Glutamatergic neuron (in vitro differentiated cells): ENCODE measurements around the gene RNF121. TPM values are rescaled to one million over a fixed set of nuclear protein-coding genes. Genes with fewer than 3 reads are reported as not detected.
A peak's percentile ranks its signal among the peaks of the same experiment; 100 is the strongest.

Experiments used
- DNase-seq: peaks from one replicate; pipeline ENCODE4 v3.0.0; 2022
- H3K27ac Mint-ChIP-seq: one replicate; pipeline ENCODE4 v1.8.0; 2020; ENCODE audit warnings: mild to moderate bottlenecking, mixed read lengths, inconsistent platforms; ENCODE audit not compliant: unreplicated experiment
- H3K27me3 Mint-ChIP-seq: one replicate; pipeline ENCODE4 v1.8.0; 2020; ENCODE audit warnings: mild to moderate bottlenecking, moderate library complexity, mixed read lengths, inconsistent platforms; ENCODE audit not compliant: unreplicated experiment
- H3K36me3 Mint-ChIP-seq: one replicate; pipeline ENCODE4 v1.8.0; 2020; ENCODE audit warnings: mild to moderate bottlenecking, mixed read lengths, inconsistent platforms; ENCODE audit not compliant: unreplicated experiment
- H3K4me1 Mint-ChIP-seq: one replicate; pipeline ENCODE4 v1.8.0; 2020; ENCODE audit warnings: mild to moderate bottlenecking, low read depth, mixed read lengths, inconsistent platforms; ENCODE audit not compliant: unreplicated experiment
- H3K4me3 Mint-ChIP-seq: one replicate; pipeline ENCODE4 v1.8.0; 2020; ENCODE audit warnings: mild to moderate bottlenecking, mixed read lengths, inconsistent platforms; ENCODE audit not compliant: unreplicated experiment
- H3K9me3 Mint-ChIP-seq: one replicate; pipeline ENCODE4 v1.8.0; 2020; ENCODE audit warnings: mild to moderate bottlenecking, moderate library complexity, mixed read lengths, inconsistent platforms; ENCODE audit not compliant: unreplicated experiment
- total RNA-seq: library from RNA; stranded (reverse); fragmentation: NEBNext Ultra II Directional; extraction: Animal tissue kit (Norgen Biotek cat#: 25700); gene quantifications from one replicate; pipeline ENCODE4 v1.2.1, GENCODE V29; 2021; ENCODE audit not compliant: unreplicated experiment
- TF ChIP-seq, protein P1 (sequence below): fragments of 200-600 bp; sonication (generic); IDR thresholded peaks from one replicate; pipeline ENCODE4 v1.5.0; 2021; ENCODE audit not compliant: partially characterized antibody, unreplicated experiment

The RNF121 gene
- total RNA-seq, 1 donor from 2014 or later = 40.4 TPM

DNA sequence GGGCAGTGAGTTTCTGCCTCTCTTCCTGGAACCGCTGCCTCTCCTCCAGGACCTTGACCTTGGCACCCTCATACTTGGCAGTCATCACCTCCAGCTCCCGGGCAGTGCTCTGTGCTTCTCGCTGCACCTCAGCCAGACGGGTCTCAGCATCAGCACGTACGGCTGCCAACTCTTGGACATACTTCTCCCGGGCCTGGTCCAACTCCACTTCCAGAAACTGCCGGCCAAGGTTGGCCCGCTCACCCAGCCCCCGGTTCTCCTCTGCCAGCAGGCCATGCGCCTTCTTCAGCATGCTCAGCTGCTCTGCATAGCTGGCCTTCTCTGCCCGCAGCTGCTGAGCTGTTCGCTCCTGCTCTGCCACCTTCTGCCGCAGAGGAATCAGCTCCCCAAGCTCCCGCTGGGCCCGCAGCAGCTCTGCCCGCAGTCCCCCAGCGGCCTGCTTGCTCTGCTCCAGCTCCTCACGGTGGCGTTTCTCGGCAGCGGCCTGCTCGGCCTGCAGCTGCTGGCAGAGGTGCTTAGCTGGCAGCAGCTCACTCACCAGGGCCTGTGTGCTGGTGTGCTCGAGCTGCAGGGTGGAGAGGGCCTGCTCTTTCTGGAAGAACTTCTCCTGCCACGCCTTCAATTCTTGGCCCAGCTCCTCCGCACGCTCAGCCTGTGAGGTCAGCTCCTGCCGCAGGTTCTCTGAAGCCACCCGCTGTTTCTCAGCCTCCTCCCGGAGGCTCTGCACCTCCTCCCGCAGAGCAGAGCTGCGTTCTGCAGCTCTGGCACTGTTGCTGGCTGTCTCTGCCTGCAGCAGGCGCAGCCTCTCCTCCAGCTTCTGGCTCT lies 84.3 kb downstream of the RNF121 start:
- H3K4me1 Mint-ChIP-seq = peaks cover 3% of the 10 kb centered on the region
- peaks cover 19% of the 10 kb centered on the region for H3K27me3 Mint-ChIP-seq
- TF ChIP-seq, protein P1, sequence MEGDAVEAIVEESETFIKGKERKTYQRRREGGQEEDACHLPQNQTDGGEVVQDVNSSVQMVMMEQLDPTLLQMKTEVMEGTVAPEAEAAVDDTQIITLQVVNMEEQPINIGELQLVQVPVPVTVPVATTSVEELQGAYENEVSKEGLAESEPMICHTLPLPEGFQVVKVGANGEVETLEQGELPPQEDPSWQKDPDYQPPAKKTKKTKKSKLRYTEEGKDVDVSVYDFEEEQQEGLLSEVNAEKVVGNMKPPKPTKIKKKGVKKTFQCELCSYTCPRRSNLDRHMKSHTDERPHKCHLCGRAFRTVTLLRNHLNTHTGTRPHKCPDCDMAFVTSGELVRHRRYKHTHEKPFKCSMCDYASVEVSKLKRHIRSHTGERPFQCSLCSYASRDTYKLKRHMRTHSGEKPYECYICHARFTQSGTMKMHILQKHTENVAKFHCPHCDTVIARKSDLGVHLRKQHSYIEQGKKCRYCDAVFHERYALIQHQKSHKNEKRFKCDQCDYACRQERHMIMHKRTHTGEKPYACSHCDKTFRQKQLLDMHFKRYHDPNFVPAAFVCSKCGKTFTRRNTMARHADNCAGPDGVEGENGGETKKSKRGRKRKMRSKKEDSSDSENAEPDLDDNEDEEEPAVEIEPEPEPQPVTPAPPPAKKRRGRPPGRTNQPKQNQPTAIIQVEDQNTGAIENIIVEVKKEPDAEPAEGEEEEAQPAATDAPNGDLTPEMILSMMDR = no peak
- H3K9me3 Mint-ChIP-seq = peaks cover 13% of the 10 kb centered on the region
- H3K36me3 Mint-ChIP-seq = peaks cover 6% of the 10 kb centered on the region
- no peak for DNase-seq
- H3K4me3 Mint-ChIP-seq = no peak overlapping the region
- H3K27ac Mint-ChIP-seq = no peak overlapping the region

DNA sequence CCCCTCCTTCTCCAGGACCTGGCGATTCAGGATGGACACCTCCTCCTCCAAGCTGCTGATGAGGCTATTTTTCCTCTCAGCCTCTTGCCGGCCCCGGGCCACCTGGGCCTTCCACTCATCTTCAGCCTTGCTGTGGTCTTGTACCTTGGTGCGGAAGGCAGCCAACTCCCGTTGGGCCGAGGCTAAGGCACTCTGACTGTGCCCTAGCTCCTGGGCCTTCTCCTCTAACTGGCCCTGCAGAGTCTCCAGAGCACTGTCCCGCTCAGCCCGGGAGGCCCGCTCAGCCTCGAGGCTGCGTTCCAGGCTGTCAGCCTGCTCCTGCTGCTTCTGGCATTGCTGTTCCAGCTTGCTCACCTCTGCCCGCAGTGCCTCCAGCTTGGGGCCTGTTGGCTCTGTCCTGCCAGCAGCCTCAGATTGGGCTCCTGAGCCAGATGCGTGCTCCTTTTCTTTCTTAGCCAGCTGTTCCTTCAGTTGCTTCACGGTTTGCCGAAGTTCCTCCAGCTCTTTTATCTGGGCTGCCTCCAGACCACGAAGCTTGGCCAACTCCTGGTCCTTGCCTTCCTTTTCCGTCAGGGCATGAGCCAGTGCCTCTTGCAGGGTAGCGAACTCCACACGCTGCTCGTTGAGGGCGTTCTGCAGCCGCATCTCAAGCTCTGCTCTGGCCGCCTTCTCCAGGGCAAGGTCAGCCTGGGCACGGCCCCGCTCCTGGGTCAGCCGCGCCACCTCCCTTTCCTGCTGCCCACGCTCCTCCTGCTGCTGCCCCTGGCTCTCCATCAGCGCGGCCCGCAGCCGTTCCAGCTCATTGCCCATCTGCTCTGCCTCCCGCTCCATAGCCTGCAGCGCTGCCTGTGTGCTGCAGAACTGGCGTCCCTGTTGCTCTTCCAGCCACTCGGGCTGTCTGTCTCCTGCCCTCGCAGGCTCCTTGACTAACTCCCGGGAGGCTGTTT lies 85.2 kb downstream of the RNF121 start:
- Mint-ChIP-seq H3K36me3 (peaks cover 6% of the 10 kb centered on the region), H3K27ac (no peak overlapping the region), H3K4me1 (peaks cover 3% of the 10 kb centered on the region), H3K9me3 (peaks cover 10% of the 10 kb centered on the region), H3K27me3 (peaks cover 17% of the 10 kb centered on the region), H3K4me3 (no peak overlapping the region)
- no peak for DNase-seq
- TF ChIP-seq, protein P1 = no peak

DNA sequence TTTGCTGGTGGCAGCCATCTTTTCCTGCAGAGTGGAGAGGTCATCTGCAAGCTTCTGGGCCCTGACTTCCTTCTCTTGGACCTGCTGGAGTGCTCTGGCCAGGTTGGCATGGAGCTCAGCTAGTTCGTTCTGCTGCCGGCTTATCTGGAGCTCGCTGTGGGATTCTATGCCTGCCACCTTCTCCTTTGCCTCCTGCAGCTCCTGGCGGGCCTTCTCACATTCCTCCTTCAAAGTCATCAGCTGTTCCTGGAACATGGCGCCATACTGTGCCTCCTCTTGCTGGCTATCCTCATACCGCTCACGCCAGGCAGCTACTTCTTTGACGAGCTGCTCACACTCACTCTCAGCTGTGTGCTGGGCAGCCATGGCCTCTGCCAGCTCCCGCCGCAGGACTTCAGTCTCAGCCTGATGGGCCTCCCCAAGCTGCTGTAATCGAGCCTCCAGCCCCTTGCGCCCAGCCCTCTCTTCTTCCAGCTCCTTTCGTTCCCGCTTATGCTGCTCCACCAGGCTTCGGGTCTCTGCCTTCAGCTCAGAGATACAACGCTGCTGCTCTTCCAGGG lies 86.0 kb downstream of the RNF121 start:
- Mint-ChIP-seq H3K4me1 (peaks cover 3% of the 10 kb centered on the region), H3K27ac (no peak overlapping the region), H3K9me3 (peaks cover 10% of the 10 kb centered on the region), H3K4me3 (no peak overlapping the region), H3K36me3 (peaks cover 6% of the 10 kb centered on the region), H3K27me3 (peaks cover 17% of the 10 kb centered on the region)
- TF ChIP-seq, protein P1 = no peak
- DNase-seq = no peak

DNA sequence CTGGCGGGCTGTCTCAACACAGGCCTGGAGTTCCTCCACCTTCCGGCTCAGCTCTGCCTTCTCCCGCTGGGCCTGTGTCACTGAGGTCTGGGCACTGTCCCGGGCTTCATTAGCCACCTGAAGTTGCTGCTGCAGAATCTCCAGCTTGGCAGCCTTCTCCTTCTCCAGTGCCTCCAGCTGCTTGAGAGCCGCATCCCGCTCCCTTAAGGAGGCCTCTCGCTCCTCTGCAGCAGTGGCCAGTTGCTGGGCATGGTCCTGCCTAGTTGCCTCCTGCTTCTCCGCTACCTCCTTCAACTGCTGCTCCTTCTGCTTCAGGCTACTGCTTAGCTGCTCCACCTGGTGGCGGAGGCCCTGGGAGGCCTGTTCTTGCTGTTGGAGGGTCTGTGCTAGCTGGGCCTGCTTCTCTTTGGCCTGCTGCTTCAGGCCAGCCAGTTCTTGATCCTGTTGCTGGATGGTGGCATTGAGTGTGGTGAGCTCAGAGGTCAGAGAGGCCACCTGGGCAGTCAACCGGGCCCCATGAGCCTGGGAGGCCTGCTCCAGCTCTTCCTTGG lies 86.7 kb downstream of the RNF121 start:
- TF ChIP-seq, protein P1 = no peak
- Mint-ChIP-seq H3K27ac (no peak overlapping the region), H3K4me3 (no peak overlapping the region), H3K4me1 (peaks cover 3% of the 10 kb centered on the region), H3K27me3 (peaks cover 17% of the 10 kb centered on the region), H3K9me3 (peaks cover 11% of the 10 kb centered on the region), H3K36me3 (peaks cover 11% of the 10 kb centered on the region)
- peak; percentile 74 for DNase-seq
